C4-2B (cell line): ENCODE data around the gene BLOC1S1.

Experiments
- H3K27ac ChIP-seq: fragments of 450-650 bp; 2 replicates; pipeline ENCODE4 v1.5.1; 2017
- ZFX ChIP-seq: fragments of 450-650 bp; IDR thresholded peaks from 2 replicates; pipeline ENCODE4 v1.6.1; 2017
- TF ChIP-seq, protein P1 (sequence below): fragments of 450-650 bp; conservative IDR thresholded peaks from 2 replicates; pipeline ENCODE4 v1.5.1; 2017; ENCODE audit warnings: mild to moderate bottlenecking

BLOC1S1 gene

DNA sequence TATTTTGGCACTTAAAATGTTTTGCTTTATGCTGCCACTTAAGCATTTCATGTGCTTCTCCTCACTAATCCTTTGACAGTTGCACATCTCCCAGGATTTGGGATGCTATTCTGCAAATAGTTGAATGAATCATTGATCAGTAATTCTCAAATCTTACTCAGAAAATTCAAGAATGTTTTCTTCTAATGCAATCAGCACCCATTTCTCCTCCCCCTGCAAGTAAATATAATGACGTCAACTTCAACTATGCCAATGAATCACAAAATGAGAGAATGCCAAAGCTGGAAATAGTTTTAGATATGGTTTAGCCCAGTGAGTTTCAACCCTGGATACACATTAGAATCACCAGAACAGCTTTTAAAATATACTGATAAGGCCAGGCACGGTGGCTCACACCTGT, 2.1 kb upstream of the BLOC1S1 start:
- no peak overlapping the region for H3K27ac ChIP-seq
- TF ChIP-seq, protein P1, sequence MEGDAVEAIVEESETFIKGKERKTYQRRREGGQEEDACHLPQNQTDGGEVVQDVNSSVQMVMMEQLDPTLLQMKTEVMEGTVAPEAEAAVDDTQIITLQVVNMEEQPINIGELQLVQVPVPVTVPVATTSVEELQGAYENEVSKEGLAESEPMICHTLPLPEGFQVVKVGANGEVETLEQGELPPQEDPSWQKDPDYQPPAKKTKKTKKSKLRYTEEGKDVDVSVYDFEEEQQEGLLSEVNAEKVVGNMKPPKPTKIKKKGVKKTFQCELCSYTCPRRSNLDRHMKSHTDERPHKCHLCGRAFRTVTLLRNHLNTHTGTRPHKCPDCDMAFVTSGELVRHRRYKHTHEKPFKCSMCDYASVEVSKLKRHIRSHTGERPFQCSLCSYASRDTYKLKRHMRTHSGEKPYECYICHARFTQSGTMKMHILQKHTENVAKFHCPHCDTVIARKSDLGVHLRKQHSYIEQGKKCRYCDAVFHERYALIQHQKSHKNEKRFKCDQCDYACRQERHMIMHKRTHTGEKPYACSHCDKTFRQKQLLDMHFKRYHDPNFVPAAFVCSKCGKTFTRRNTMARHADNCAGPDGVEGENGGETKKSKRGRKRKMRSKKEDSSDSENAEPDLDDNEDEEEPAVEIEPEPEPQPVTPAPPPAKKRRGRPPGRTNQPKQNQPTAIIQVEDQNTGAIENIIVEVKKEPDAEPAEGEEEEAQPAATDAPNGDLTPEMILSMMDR: no peak
- TF ChIP-seq ZFX: no peak

DNA sequence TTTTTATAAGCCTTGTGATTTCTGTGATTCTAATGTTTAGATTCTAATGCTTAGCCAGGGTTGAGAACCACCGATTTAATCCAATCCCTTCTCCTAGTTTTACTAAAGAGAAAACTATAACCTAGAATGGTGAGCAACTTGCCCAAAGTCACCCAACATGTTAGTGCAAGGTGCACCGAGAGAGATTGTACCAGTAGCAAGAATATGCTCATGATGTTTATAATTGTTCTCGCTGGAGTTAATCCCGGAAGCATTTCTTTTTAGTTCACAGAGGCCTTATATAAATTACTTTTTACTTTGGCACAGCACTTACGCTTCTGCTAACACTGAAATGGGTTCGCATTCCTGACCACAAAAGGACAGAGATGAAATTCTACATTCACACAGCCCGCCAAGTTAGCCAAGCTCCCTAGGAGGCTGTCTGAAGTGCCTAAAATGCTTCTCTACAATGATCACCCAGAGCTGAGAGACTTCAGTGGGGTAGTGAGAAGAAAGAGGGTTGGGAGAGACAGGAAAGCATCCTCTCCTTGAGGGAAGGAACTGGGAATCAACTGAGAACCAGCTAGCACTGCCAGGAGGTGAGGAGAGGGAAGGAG, 579 bp upstream of the BLOC1S1 start:
- peak overlapping the region; percentile 74 for H3K27ac ChIP-seq
- no peak for TF ChIP-seq ZFX
- TF ChIP-seq, protein P1: no peak

DNA sequence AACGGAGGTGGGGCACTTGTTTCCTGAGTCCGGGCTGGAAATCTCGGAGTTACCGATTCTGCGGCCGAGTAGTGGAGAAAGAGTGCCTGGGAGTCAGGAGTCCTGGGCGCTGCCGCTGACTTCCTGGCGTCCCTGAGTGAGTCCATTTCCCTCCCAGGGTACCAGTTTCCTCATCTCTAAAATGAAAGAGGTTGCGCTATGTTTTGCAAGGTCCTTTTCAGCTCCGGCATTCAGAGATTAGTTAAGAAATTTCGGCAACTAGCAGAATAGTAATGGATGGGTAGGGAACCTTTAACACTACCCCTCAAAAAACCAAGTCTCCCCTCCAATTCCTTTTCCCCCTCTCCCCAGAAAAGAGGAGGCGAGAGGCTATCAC, 724 bp downstream of the BLOC1S1 start:
- TF ChIP-seq, protein P1: no peak
- TF ChIP-seq ZFX: no peak
- H3K27ac ChIP-seq: peak overlapping the region; percentile 74

DNA sequence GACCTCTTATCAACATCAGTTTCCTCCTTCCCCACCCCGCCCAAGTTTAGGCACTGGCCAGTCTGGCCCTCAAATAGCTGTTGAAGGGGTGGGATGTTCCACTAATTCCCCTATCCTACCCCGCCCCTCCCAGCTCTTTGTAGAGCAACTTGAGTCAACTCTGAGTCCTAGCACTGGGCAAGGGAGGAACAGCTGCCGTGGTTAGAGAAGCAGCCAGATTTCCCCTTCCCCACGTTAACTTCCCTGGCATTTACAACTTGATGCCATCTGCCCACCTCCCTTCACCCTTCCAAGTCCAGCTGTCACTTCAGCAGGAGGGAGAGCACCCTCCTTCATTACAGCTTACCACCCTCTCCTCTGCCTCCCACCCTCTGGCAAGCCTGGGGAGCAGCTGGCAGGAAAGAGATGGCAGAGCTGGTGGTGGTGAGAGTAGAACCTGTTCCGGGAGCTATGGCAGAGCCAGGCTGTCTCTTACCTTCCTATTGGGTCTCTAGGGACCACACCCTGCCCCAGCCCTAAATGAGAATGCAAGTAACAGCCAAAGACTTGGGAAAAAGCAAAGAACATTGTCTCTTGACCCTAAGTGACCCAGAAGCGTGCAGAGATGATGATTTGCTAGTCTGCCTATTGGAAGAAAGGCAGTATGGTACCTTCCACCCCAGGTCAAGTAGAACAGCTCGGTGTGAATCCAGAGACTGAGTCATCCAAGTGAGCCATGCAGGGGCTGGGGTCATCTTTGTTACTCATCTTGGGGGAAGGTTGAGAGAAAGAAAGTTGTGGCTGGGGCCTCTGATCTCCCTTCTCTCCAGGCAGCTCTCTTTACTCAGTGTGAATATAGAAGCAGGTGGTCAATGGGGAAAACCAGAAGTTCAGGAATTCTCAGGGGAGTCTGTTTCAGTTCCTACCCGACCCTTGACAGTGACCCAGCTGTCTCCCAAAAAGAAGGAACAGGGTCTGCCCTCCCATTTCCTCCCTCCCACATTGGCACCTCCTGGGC, 1.5 kb downstream of the BLOC1S1 start:
- no peak for TF ChIP-seq ZFX
- TF ChIP-seq, protein P1: no peak
- H3K27ac ChIP-seq: peak overlapping the region; percentile 74

DNA sequence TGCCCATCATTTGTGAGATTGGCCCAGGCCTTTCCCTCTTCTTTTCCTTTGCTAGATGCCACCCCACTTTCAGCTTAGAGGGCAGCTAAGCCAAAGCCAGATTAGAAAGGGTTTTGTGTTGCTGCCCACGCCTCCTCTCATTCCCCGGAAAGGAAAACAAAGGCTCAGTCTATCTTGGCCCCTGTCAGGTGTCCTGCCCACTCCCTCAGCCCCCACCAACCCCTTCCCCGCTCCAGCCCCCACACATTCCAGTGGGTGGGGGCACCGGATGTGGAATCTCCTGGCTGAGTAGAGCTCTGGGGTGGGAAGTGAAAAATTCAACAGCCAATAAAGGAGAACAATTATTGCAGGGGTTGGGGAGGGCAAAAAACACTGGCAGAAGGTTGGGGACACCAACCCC, 2.2 kb downstream of the BLOC1S1 start:
- no peak for TF ChIP-seq ZFX
- TF ChIP-seq, protein P1: no peak
- H3K27ac ChIP-seq: no peak overlapping the region

DNA sequence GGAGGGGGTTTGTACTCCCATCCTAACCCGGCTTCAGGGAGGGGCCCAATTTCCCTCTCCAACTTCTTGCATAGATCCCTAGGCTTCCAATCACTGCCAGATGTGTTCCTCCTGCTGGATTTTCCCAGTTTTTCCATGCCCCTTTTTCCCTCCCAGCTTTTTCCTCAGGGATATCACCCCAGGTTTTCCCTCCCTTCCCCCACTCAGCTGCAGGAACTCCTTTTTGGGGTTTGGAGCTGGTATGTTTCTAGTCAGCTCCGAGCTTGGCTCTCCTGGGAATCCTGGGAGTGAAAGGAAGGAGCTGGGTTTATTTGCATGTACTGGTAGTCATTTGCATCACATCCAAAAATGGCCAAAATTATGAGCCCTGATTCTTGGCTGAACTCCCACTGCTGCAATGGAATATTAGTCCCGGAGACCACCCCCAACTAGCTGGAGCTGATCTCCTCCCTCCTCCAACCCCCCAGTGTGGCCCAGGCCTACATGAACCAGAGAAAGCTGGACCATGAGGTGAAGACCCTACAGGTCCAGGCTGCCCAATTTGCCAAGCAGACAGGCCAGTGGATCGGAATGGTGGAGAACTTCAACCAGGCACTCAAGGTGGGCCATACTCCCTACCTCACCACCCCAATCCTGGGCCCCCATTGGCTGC, 2.9 kb downstream of the BLOC1S1 start:
- no peak overlapping the region for H3K27ac ChIP-seq
- TF ChIP-seq, protein P1: no peak
- TF ChIP-seq ZFX: no peak

DNA sequence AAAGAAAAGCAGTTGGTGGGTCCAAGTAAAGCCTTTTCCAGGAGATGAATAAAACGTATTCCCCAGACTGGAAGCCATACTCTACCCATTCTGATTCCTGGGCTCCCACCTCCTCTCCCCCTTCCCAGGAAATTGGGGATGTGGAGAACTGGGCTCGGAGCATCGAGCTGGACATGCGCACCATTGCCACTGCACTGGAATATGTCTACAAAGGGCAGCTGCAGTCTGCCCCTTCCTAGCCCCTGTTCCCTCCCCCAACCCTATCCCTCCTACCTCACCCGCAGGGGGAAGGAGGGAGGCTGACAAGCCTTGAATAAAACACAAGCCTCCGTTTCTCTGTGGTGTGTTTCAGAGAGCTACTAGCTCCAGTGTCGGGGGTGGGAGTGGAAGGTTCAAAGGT, 3.5 kb downstream of the BLOC1S1 start:
- no peak overlapping the region for H3K27ac ChIP-seq
- TF ChIP-seq, protein P1: no peak
- TF ChIP-seq ZFX: no peak
